GM12872 (cell line): ENCODE data around the gene SHCBP1.
A peak's percentile ranks its signal among the peaks of the same experiment; 100 is the strongest.

Experiments
- TF ChIP-seq, protein P1 (sequence below): IDR thresholded peaks from 3 replicates; pipeline ENCODE4 v1.5.1; 2011; ENCODE audit warnings: low read depth, mild to moderate bottlenecking, low read length, moderate library complexity; ENCODE audit not compliant: insufficient read depth

The SHCBP1 gene

GRCh38 chr16:46568472-46569230 is 52.5 kb downstream of the SHCBP1 start:
- TF ChIP-seq, protein P1, sequence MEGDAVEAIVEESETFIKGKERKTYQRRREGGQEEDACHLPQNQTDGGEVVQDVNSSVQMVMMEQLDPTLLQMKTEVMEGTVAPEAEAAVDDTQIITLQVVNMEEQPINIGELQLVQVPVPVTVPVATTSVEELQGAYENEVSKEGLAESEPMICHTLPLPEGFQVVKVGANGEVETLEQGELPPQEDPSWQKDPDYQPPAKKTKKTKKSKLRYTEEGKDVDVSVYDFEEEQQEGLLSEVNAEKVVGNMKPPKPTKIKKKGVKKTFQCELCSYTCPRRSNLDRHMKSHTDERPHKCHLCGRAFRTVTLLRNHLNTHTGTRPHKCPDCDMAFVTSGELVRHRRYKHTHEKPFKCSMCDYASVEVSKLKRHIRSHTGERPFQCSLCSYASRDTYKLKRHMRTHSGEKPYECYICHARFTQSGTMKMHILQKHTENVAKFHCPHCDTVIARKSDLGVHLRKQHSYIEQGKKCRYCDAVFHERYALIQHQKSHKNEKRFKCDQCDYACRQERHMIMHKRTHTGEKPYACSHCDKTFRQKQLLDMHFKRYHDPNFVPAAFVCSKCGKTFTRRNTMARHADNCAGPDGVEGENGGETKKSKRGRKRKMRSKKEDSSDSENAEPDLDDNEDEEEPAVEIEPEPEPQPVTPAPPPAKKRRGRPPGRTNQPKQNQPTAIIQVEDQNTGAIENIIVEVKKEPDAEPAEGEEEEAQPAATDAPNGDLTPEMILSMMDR, result no peak

- TF ChIP-seq, protein P1, result no peak
Measured at GRCh38 chr16:46562979-46563378, 58.2 kb downstream of the SHCBP1 start.

DNA sequence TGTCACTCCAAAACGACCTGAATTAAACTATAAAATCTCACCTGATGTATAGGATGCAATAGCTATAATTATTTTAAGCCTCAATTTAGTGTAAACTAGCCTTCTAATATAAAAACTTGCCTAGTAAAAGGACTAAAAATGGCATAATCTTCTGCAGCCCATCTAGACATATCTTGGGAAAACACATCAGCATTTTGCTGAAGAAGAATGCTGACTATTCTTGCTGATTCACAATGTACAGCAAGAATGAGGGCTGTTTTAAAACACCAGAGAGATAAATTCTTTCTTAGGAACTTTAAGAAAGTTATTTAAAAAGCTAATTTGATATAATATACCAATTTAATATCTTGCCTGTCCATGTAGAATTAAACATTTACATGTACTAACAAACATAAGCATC is 63.2 kb downstream of the SHCBP1 start:
- TF ChIP-seq, protein P1, result no peak

- TF ChIP-seq, protein P1, result no peak
Measured at GRCh38 chr16:46555951-46556350, 65.2 kb downstream of the SHCBP1 start.

- TF ChIP-seq, protein P1, result peak; percentile 87
Measured at GRCh38 chr16:46554435-46554834, 66.7 kb downstream of the SHCBP1 start.

DNA sequence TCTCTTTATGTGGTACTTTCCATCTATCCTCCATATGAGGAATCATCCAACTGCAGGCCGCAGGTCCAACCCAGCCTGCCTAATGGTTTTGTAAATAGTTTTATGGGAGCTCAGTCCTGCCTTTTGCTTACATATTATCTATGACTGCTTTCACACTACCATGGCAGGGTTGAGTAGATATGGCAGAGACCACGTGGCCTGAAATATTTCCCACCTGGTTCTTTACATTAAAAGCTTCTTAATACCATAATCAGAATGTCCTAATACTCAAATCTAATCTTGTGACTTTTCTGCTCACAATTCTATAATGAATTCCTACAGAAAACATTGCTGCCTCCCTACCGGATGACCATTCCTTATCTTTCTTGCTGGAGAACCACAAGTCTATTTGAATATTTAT is 71.7 kb downstream of the SHCBP1 start:
- TF ChIP-seq, protein P1, result no peak
